ENCODE measurements around the gene HERPUD1. TPM values are rescaled to one million over a fixed set of nuclear protein-coding genes. Genes with fewer than 3 reads are reported as not detected.

HERPUD1 gene
- polyA plus RNA-seq, 2 of the 4 experiments (the other 2 are of a cell fraction) = 65.8 to 140 TPM

DNA sequence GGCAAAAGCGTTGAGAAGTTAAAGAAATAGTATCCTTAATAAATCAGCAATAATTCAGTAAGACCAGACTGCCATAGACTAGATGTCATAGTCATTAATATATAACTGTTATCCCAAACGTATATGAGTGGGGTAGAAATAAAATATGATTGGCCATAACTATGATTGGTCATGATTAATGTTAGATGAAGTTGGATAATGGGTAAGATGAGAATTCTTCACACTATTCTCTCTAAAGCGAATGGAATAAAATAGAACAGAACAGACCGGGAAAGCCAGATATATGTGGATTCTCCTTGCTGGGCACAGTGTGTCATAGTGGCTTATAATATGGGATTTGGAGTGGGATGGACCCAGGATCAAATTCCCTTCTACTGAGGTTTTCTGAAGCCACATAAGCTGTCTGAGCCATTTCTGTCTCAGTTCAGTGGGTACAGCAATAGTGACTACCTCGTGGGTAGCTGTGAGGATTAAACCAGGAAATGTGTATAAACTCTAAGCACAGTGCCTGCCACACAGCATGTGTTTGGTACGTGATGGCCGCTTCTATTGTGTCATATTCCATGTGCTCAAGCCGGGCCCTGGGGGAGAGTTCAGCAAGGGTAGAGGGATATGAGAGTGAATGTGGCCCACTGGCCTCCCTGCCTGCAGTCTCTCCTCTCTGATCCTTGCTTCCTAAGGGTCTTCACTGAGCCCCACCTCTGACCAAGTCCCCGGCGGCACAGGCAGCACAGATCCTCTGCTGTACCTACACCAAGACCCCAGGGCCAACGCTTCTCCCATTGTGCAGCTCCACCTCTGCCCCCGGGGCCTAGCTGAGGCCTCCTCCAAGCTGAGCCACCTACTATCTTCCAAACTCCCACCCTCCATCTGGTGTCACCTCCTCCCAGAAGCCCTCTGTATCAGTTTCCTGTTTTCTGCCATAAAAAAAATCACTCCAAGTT, 33.5 kb downstream of the HERPUD1 start:
- 70% methylated on average over 12 of the region's 12 CpGs for WGBS (ENCODE audit: missing lambda C conversion rate)
- ATAC-seq = peak in 1 of 2 experiments; percentile 19; a peak in 2 of 6 replicates
- H3K9me3 ChIP-seq = no peaks in the 10 kb centered on the region
- no peak overlapping the region for H3K4me3 ChIP-seq
- peaks cover 3% of the 10 kb centered on the region; the same call in 1 of the 3 replicates for H3K4me1 ChIP-seq
- no peak for DNase-seq (ENCODE audit: low read depth in 1 of 2, low spot score in 1 of 2)
- H3K27ac ChIP-seq = no peak overlapping the region
- CTCF ChIA-PET = interaction anchor here (0.6 to 5.5 kb wide), 23 partner anchors 9 to 226 kb away, joined by 3 to 38 read pairs (median 4); partner anchors contain the start of gene NLRC5
- no peak overlapping the region for H3K4me2 ChIP-seq
- TF ChIP-seq NPAS2 (CRISPR knock-in tag; IDR thresholded peaks at IDR 0.05; ENCODE audit: borderline replicate concordance) = no peak
- TF ChIP-seq PHF8 (IDR thresholded peaks at IDR 0.05; ENCODE audit: borderline replicate concordance, low read depth) = no peak
- TF ChIP-seq EHMT2 (IDR thresholded peaks at IDR 0.05; ENCODE audit: low read depth) = no peak
- TF ChIP-seq ZFP36 (IDR thresholded peaks at IDR 0.05; ENCODE audit: borderline replicate concordance, partially characterized antibody) = no peak
- no peak for TF ChIP-seq HOXB5 (CRISPR knock-in tag; IDR thresholded peaks at IDR 0.05)
- no peak for TF ChIP-seq RARB (CRISPR knock-in tag; IDR thresholded peaks at IDR 0.05)
- TF ChIP-seq CEBPB (IDR thresholded peaks at IDR 0.05) = no peak
- no peak for TF ChIP-seq CHD4 (IDR thresholded peaks at IDR 0.05; ENCODE audit: borderline replicate concordance)
- no peak for FAIRE-seq
- POLR2A ChIA-PET = no interaction called here

GRCh38 chr16:56966093-56966475, 34.1 kb downstream of the HERPUD1 start:
- no peak for ATAC-seq
- TF ChIP-seq MAZ (IDR thresholded peaks at IDR 0.05; ENCODE audit: borderline replicate concordance, low read depth, low read length) (no peak), RFX5 (IDR thresholded peaks at IDR 0.05) (no peak), EP300 (IDR thresholded peaks at IDR 0.05) (no peak), HOXA7 (CRISPR knock-in tag; IDR thresholded peaks at IDR 0.05) (no peak), GATA3 (IDR thresholded peaks at IDR 0.05; ENCODE audit: borderline replicate concordance) (no peak), USF2 (IDR thresholded peaks at IDR 0.05) (no peak), SREBF2 (IDR thresholded peaks at IDR 0.05) (no peak), HOXB5 (CRISPR knock-in tag; IDR thresholded peaks at IDR 0.05) (no peak), KDM1A (IDR thresholded peaks at IDR 0.05; ENCODE audit: low read depth) (no peak), HEYL (CRISPR knock-in tag; IDR thresholded peaks at IDR 0.05) (no peak)
- TF ChIP-seq, protein P1, sequence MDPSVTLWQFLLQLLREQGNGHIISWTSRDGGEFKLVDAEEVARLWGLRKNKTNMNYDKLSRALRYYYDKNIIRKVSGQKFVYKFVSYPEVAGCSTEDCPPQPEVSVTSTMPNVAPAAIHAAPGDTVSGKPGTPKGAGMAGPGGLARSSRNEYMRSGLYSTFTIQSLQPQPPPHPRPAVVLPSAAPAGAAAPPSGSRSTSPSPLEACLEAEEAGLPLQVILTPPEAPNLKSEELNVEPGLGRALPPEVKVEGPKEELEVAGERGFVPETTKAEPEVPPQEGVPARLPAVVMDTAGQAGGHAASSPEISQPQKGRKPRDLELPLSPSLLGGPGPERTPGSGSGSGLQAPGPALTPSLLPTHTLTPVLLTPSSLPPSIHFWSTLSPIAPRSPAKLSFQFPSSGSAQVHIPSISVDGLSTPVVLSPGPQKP (IDR thresholded peaks at IDR 0.05; ENCODE audit: low read depth, low read length) = no peak
- TF ChIP-seq, protein P2, sequence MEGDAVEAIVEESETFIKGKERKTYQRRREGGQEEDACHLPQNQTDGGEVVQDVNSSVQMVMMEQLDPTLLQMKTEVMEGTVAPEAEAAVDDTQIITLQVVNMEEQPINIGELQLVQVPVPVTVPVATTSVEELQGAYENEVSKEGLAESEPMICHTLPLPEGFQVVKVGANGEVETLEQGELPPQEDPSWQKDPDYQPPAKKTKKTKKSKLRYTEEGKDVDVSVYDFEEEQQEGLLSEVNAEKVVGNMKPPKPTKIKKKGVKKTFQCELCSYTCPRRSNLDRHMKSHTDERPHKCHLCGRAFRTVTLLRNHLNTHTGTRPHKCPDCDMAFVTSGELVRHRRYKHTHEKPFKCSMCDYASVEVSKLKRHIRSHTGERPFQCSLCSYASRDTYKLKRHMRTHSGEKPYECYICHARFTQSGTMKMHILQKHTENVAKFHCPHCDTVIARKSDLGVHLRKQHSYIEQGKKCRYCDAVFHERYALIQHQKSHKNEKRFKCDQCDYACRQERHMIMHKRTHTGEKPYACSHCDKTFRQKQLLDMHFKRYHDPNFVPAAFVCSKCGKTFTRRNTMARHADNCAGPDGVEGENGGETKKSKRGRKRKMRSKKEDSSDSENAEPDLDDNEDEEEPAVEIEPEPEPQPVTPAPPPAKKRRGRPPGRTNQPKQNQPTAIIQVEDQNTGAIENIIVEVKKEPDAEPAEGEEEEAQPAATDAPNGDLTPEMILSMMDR (IDR thresholded peaks at IDR 0.05) = no peak
- Histone ChIP-seq H3K4me3 (no peak overlapping the region), H3K9me3 (no peaks in the 10 kb centered on the region), H3K27ac (no peak overlapping the region), H3K4me2 (no peak overlapping the region), H3K4me1 (peaks cover 3% of the 10 kb centered on the region; the same call in 1 of the 3 replicates)
- FAIRE-seq = no peak
- WGBS (ENCODE audit: missing lambda C conversion rate) = 95% methylated on average over 3 of the region's 3 CpGs
- ChIA-PET CTCF (interaction anchor here (0.9 to 5.5 kb wide), 10 partner anchors 9 to 190 kb away, joined by 3 to 38 read pairs (median 8); partner anchors contain the start of gene NLRC5), POLR2A (no interaction called here)
- no peak for DNase-seq (ENCODE audit: low read depth in 1 of 2, low spot score in 1 of 2)
